Hepatocyte (in vitro differentiated cells): Measurements from ENCODE around the gene UBR1. TPM values are rescaled to one million over a fixed set of nuclear protein-coding genes. Genes with fewer than 3 reads are reported as not detected.
"Not testable (repeated sequence)": the region's sequence is repeated elsewhere in the genome, so short reads cannot be mapped to it uniquely, and the experiment has no call there.

ENCODE experiments used
- DNase-seq: peaks from one replicate; pipeline ENCODE4 v3.0.0-alpha.2; 2016; ENCODE audit warnings: low spot score
- H2AFZ ChIP-seq: fragments of 200-600 bp; sonication (generic); 2 replicates; pipeline ENCODE4 v1.6.0; 2016; ENCODE audit warnings: antibody characterized with exemption, mild to moderate bottlenecking
- H3K27ac ChIP-seq: fragments of 200-600 bp; sonication (generic); 2 replicates; pipeline ENCODE4 v1.5.1; 2016; ENCODE audit warnings: mild to moderate bottlenecking
- H3K27me3 ChIP-seq: fragments of 200-600 bp; sonication (generic); 2 replicates; pipeline ENCODE4 v1.6.1; 2016
- H3K36me3 ChIP-seq: fragments of 200-600 bp; sonication (generic); replicated peaks from 2 replicates; pipeline ENCODE4 v1.5.1; 2016; ENCODE audit warnings: low read depth; ENCODE audit not compliant: insufficient read depth
- H3K4me1 ChIP-seq: fragments of 200-600 bp; sonication (generic); 2 replicates; pipeline ENCODE4 v1.5.1; 2016; ENCODE audit warnings: mild to moderate bottlenecking, moderate library complexity; ENCODE audit not compliant: insufficient read depth
- H3K4me2 ChIP-seq: fragments of 200-600 bp; sonication (generic); 2 replicates; pipeline ENCODE4 v1.6.0; 2016
- H3K4me3 ChIP-seq: fragments of 200-600 bp; sonication (generic); 2 replicates; pipeline ENCODE4 v1.5.1; 2016; ENCODE audit warnings: mild to moderate bottlenecking
- H3K79me2 ChIP-seq: fragments of 200-600 bp; sonication (generic); 2 replicates; pipeline ENCODE4 v1.6.0; 2017; ENCODE audit warnings: mild to moderate bottlenecking
- H3K9me2 ChIP-seq: fragments of 200-600 bp; sonication (generic); replicated peaks from 2 replicates; pipeline ENCODE4 v1.6.0; 2017; ENCODE audit warnings: mild to moderate bottlenecking; ENCODE audit not compliant: insufficient read depth
- H3K9me3 ChIP-seq: fragments of 200-600 bp; sonication (generic); 2 replicates; pipeline ENCODE4 v1.5.1; 2016; ENCODE audit warnings: low read depth, mild to moderate bottlenecking
- H4K20me1 ChIP-seq: fragments of 200-600 bp; sonication (generic); 2 replicates; pipeline ENCODE4 v1.6.0; 2016; ENCODE audit warnings: mild to moderate bottlenecking; ENCODE audit not compliant: insufficient read depth, poor library complexity, severe bottlenecking
- CTCF ChIP-seq: fragments of 200-600 bp; sonication (generic); IDR thresholded peaks from 2 replicates; pipeline ENCODE4 v1.5.1; 2016; ENCODE audit warnings: antibody characterized with exemption, mild to moderate bottlenecking; ENCODE audit not compliant: poor library complexity
- EZH2 ChIP-seq: fragments of 200-600 bp; sonication (generic); IDR thresholded peaks from 2 replicates; pipeline ENCODE4 v1.6.1; 2016; ENCODE audit warnings: antibody characterized with exemption, mild to moderate bottlenecking, borderline replicate concordance
- EZH2phosphoT487 ChIP-seq: fragments of 200-600 bp; sonication (generic); IDR thresholded peaks from one replicate; pipeline ENCODE4 v1.6.1; 2018; ENCODE audit warnings: antibody characterized with exemption, mild to moderate bottlenecking, low read depth, moderate library complexity; ENCODE audit not compliant: unreplicated experiment, severe bottlenecking
- WGBS: methylation state at CpG from one replicate; pipeline ENCODE4 v1.1.6; 2016; ENCODE audit warnings: low lambda C conversion rate; ENCODE audit errors: missing lambda C conversion rate; 5-methylcytosine and 5-hydroxymethylcytosine counted together
- polyA plus RNA-seq: library from polyadenylated mRNA; unstranded; fragments of >200 nt; fragmentation: Nextera tagmentation; extraction: Ambion mirVana; gene quantifications from 2 replicates; pipeline ENCODE4 v1.2.1, GENCODE V29; 2016
- total RNA-seq: library from RNA; depleted of rRNA; stranded (reverse); fragments of >200 nt; gene quantifications from 2 replicates; pipeline ENCODE4 v1.2.3, GENCODE V29; 2014

Gene UBR1
- total and polyA plus RNA-seq, 2 experiments from 2014 or later, result 14.8 to 32.5 TPM

- no peaks in the 10 kb centered on the region for H4K20me1 ChIP-seq
- no peak for DNase-seq
- H3K9me2 ChIP-seq, result no peaks in the 10 kb centered on the region
- H3K4me3 ChIP-seq, result no peak overlapping the region
- no peak overlapping the region for H2AFZ ChIP-seq
- H3K4me1 ChIP-seq, result no peaks in the 10 kb centered on the region
- no peak for TF ChIP-seq EZH2phosphoT487
- no peak for TF ChIP-seq EZH2
- no peak for TF ChIP-seq CTCF
- H3K36me3 ChIP-seq, result peaks cover 3% of the 10 kb centered on the region
- no peak overlapping the region for H3K27ac ChIP-seq
- no peaks in the 10 kb centered on the region for H3K79me2 ChIP-seq
- H3K9me3 ChIP-seq, result no peaks in the 10 kb centered on the region
- WGBS, result 96% methylated on average over 2 of the region's 2 CpGs
- H3K4me2 ChIP-seq, result no peak overlapping the region
- no peaks in the 10 kb centered on the region for H3K27me3 ChIP-seq
These were observed 59.4 kb downstream of the UBR1 start for GRCh38 chr15:43046484-43046883.

DNA sequence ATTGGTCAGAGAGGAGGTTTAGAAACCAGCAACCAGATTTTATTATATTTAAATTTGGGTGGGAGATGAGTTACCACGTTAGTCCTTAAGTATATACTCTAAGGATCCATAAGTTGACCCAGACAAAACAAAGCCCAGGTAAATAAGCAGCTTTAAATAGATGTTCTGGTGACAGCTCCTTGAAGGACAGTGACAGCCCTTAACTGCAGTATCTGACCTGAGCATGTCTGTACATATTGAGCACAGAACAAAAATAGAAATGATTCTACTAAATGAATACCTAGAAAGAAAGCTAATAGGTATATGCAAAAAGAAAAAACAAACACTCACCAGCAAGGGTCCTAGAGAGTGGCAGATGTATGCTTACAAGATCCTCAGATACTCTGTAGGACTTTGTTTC lies 63.0 kb downstream of the UBR1 start:
- Histone ChIP-seq H3K4me1 (no peaks in the 10 kb centered on the region), H3K9me2 (no peaks in the 10 kb centered on the region), H3K4me3 (no peak overlapping the region), H3K4me2 (no peak overlapping the region), H3K9me3 (no peaks in the 10 kb centered on the region), H3K27ac (no peak overlapping the region), H3K27me3 (no peaks in the 10 kb centered on the region), H4K20me1 (no peaks in the 10 kb centered on the region), H3K79me2 (no peaks in the 10 kb centered on the region), H2AFZ (no peak overlapping the region), H3K36me3 (peaks cover 3% of the 10 kb centered on the region)
- WGBS, result 83% methylated on average over 1 of the region's 1 CpG
- TF ChIP-seq EZH2 (no peak), CTCF (no peak), EZH2phosphoT487 (no peak)
- DNase-seq, result no peak

- H3K27ac ChIP-seq, H3K79me2 ChIP-seq, H3K9me3 ChIP-seq, H3K27me3 ChIP-seq, H3K4me1 ChIP-seq, H3K4me3 ChIP-seq, DNase-seq, H3K36me3 ChIP-seq, H3K9me2 ChIP-seq, H2AFZ ChIP-seq, H3K4me2 ChIP-seq, H4K20me1 ChIP-seq: not testable (repeated sequence)
- 96% methylated on average over 3 of the region's 3 CpGs for WGBS
These were observed 64.8 kb downstream of the UBR1 start for GRCh38 chr15:43041085-43041484.

- not testable (repeated sequence) for H4K20me1 ChIP-seq, H3K9me2 ChIP-seq, H3K4me2 ChIP-seq, H3K36me3 ChIP-seq, H2AFZ ChIP-seq, H3K27ac ChIP-seq, H3K9me3 ChIP-seq, H3K4me3 ChIP-seq, H3K4me1 ChIP-seq, DNase-seq, H3K79me2 ChIP-seq, H3K27me3 ChIP-seq
- WGBS, result no CpG with 5 or more reads among the region's 1 CpG
These were observed 70.6 kb downstream of the UBR1 start for GRCh38 chr15:43035240-43035639.

GRCh38 chr15:43029476-43029875 lies 76.4 kb downstream of the UBR1 start:
- Histone ChIP-seq H4K20me1 (no peaks in the 10 kb centered on the region), H3K4me2 (no peak overlapping the region), H3K9me2 (no peaks in the 10 kb centered on the region), H3K27me3 (no peaks in the 10 kb centered on the region), H3K4me1 (no peaks in the 10 kb centered on the region), H2AFZ (no peak overlapping the region), H3K4me3 (no peak overlapping the region), H3K36me3 (no peaks in the 10 kb centered on the region), H3K79me2 (no peaks in the 10 kb centered on the region), H3K27ac (no peak overlapping the region), H3K9me3 (no peaks in the 10 kb centered on the region)
- no peak for DNase-seq
- no peak for TF ChIP-seq EZH2
- TF ChIP-seq CTCF, result no peak
- no peak for TF ChIP-seq EZH2phosphoT487
